NB4 (cell line): ENCODE data around the gene MEX3D.

Experiments used
- MYC ChIP-seq: IDR thresholded peaks from 2 replicates; pipeline ENCODE4 v1.6.1; 2011; ENCODE audit warnings: low read depth, low read length
- POLR2A ChIP-seq: IDR thresholded peaks from 2 replicates; pipeline ENCODE4 v1.6.1; 2011; ENCODE audit warnings: mild to moderate bottlenecking; ENCODE audit not compliant: insufficient read length; ENCODE audit errors: extremely low read depth
- TF ChIP-seq, protein P1 (sequence below): IDR thresholded peaks from 2 replicates; pipeline ENCODE4 v1.6.1; 2011; ENCODE audit warnings: low read depth, low read length
- TF ChIP-seq, protein P2 (sequence below): IDR thresholded peaks from one replicate; pipeline ENCODE4 v1.5.1; 2012; ENCODE audit warnings: low read depth, low read length

DNA sequence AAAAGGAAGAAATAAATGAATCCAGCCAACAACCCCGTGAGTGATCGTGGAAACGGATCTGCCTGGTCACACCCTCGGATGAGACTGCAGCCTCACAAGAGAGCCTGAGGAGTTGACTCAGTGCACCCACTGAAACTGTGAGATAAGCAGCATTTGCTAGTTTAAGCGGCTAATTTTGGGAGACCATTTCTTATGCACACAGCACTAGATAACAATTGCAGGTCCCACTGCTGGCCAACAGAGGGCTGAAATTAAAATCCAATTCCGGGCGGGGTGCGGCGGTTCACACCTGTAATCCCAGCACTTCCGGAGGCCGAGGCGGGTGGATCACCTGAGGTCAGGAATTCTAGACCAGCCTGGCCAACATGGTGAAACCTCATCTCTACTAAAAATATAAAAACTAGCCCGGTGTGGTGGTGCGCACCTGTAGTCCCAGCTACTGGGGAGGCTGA is 33.5 kb upstream of the MEX3D start:
- TF ChIP-seq, protein P1, sequence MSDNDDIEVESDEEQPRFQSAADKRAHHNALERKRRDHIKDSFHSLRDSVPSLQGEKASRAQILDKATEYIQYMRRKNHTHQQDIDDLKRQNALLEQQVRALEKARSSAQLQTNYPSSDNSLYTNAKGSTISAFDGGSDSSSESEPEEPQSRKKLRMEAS = no peak
- TF ChIP-seq, protein P2, sequence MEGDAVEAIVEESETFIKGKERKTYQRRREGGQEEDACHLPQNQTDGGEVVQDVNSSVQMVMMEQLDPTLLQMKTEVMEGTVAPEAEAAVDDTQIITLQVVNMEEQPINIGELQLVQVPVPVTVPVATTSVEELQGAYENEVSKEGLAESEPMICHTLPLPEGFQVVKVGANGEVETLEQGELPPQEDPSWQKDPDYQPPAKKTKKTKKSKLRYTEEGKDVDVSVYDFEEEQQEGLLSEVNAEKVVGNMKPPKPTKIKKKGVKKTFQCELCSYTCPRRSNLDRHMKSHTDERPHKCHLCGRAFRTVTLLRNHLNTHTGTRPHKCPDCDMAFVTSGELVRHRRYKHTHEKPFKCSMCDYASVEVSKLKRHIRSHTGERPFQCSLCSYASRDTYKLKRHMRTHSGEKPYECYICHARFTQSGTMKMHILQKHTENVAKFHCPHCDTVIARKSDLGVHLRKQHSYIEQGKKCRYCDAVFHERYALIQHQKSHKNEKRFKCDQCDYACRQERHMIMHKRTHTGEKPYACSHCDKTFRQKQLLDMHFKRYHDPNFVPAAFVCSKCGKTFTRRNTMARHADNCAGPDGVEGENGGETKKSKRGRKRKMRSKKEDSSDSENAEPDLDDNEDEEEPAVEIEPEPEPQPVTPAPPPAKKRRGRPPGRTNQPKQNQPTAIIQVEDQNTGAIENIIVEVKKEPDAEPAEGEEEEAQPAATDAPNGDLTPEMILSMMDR = no peak
- TF ChIP-seq POLR2A (no peak), MYC (no peak)
